Stimulated activated CD8-positive, alpha-beta memory T cell treated with anti-CD3 and anti-CD28 coated beads, Interleukin-15, amount 100 ng/mL, for 24 hours (primary cell): ENCODE data around the gene INHBE.

ENCODE experiments used
- DNase-seq: peaks from one replicate; pipeline ENCODE4 v3.0.0-alpha.2; 2020; ENCODE audit warnings: low read depth

INHBE gene

GRCh38 chr12:57461276-57461916, 6.3 kb downstream of the INHBE start:
- no peak for DNase-seq

GRCh38 chr12:57461917-57462250, 6.8 kb downstream of the INHBE start:
- DNase-seq, result no peak

GRCh38 chr12:57462251-57462911, 7.3 kb downstream of the INHBE start:
- DNase-seq, result peak; percentile 71

- DNase-seq, result no peak
Observed at GRCh38 chr12:57462912-57463253, 7.8 kb downstream of the INHBE start.

- DNase-seq, result no peak
Observed at GRCh38 chr12:57464569-57464968, 9.5 kb downstream of the INHBE start.

GRCh38 chr12:57465030-57465746, 10.1 kb downstream of the INHBE start:
- no peak for DNase-seq

- DNase-seq, result no peak
Observed at GRCh38 chr12:57465747-57466505, 10.8 kb downstream of the INHBE start.

GRCh38 chr12:57467212-57467874, 12.2 kb downstream of the INHBE start:
- no peak for DNase-seq

GRCh38 chr12:57467915-57468314, 12.8 kb downstream of the INHBE start:
- no peak for DNase-seq

GRCh38 chr12:57469296-57470164, 14.4 kb downstream of the INHBE start:
- DNase-seq, result no peak

GRCh38 chr12:57470286-57470969, 15.3 kb downstream of the INHBE start:
- DNase-seq, result no peak

GRCh38 chr12:57470970-57471656, 16.0 kb downstream of the INHBE start:
- DNase-seq, result no peak

- DNase-seq, result no peak
Observed at GRCh38 chr12:57471661-57472060, 16.6 kb downstream of the INHBE start.

GRCh38 chr12:57472391-57472790, 17.3 kb downstream of the INHBE start:
- no peak for DNase-seq

- no peak for DNase-seq
Observed at GRCh38 chr12:57473392-57473791, 18.3 kb downstream of the INHBE start.

GRCh38 chr12:57473886-57474285, 18.8 kb downstream of the INHBE start:
- DNase-seq, result no peak

GRCh38 chr12:57474430-57474829, 19.3 kb downstream of the INHBE start:
- DNase-seq, result no peak

- no peak for DNase-seq
Observed at GRCh38 chr12:57474862-57475261, 19.8 kb downstream of the INHBE start.

- DNase-seq, result no peak
Observed at GRCh38 chr12:57475271-57476161, 20.4 kb downstream of the INHBE start.
